GM18526 (cell line): ENCODE results near the gene DMBT1.

ENCODE experiments used
- POLR2A ChIP-seq: IDR thresholded peaks from 3 replicates; pipeline ENCODE4 v1.6.1; 2011; ENCODE audit not compliant: insufficient read length; ENCODE audit errors: extremely low read depth

Gene DMBT1

DNA sequence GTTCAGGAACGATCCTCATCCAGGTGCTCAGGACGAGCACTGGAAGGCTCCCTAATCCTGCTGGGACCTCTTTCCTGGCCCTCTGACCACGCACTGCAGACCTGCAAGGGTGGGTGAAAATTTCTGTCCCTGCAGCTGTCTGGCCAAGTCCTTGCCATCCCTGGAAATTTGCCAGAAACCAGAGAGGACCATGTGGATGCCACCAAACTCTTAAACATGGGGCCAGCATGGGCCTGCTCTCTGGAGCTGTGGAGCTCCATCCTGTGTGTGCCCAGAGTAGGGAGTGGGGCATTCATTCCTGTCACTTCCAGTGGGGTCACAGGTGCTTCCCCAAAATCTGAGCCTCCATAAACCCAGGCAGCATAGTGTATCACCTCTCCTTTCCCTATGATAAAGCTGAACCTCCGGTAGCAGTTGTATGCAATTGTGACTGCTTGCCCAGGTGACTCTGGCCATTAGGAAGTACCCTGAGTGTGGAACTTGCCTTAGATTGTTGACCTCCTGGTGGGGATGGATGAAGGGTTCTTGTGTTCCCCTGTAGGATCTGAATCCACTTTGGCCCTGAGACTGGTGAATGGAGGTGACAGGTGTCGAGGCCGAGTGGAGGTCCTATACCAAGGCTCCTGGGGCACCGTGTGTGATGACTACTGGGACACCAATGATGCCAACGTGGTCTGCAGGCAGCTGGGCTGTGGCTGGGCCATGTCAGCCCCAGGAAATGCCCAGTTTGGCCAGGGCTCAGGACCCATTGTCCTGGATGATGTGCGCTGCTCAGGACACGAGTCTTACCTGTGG, 57.1 kb downstream of the DMBT1 start:
- TF ChIP-seq POLR2A, result no peak

DNA sequence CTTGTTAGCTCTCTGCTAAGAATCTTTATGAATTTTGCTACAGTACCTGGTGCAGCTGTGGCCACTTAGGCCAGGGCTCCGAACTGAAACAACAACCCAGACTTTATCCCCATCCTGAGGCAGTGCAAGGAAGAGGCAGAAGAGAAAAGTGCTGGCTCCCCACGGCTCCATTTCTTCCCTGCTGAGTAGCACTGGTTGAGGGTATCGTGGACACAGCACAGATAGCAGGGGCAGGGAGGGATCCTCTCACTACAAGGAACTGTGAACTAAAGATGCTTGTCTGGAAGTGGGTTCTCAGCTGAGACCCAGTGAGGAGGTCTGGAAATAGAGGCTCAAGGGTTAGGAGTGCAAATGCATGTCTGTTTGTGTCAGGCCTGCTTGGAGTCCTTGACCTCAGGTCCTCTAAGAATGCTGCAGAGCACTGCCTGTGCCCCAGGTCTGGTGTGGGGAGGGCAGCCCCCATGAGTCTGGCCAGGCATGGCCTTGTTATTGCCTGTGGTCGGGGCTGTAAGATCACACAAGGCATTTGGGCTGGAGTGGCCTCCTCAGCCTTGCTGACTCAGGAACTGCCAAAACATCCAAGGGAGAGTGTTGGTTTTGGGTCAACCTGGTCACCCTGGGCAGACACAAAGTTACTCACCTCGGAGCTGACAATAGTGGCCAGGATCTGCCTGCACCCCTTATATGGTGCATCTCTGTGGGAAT, 58.1 kb downstream of the DMBT1 start:
- no peak for TF ChIP-seq POLR2A

DNA sequence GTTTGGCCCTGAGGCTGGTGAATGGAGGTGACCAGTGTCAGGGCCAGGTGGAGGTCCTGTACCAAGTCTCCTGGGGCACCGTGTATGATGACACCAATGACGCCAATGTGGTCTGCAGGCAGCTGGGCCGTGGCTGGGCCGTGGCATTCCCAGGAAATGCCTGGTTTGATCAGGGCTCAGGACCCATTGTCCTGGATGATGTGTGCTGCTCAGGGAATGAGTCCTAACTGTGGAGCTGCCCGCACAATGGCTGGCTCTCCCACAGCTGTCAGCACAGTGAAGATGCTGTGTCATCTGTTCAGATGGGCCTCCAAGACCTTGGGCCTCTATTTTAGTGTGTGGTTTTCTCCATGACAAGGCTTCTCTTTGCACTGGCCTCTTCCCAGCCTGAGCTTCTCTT, 64.0 kb downstream of the DMBT1 start:
- no peak for TF ChIP-seq POLR2A

DNA sequence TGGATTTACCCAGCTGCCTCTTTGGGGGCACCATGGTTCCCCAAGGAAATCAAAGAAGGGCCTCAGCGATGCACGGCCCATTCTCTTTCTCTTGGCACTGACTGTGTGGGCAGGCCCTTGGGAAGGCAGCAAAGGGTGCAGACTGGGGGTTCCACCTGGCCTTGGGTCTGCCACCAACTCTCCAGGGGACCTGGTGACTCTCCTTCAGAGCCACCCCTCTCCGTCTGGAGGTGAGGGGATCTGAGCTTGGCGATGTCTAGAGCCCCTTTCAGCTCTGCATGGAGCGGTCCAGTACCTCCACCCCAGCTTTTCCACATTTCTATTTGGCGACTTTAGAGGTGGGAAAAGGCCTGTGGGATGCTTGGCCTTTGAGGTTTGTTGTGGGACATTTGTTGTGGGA, 70.0 kb downstream of the DMBT1 start:
- no peak for TF ChIP-seq POLR2A

DNA sequence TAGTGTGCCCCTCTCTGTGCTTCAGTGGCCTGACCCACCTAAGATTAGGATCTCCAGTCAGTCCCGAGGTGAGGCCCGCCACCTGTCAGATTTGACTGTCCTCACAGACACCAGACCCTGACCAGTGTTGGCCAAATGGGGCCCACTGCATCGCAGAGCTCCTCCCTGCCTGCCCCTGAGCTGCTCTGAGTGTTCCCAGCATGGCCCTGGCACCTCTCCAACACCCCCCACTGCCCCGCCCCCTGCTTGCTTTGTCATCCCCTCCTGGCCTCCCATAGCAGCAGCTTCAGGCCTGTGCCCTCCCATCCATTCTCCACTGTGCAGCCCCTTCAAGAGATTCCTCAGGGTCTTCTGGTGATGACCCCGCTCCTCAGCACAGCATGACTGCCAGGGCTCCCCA, 71.5 kb downstream of the DMBT1 start:
- TF ChIP-seq POLR2A, result no peak

DNA sequence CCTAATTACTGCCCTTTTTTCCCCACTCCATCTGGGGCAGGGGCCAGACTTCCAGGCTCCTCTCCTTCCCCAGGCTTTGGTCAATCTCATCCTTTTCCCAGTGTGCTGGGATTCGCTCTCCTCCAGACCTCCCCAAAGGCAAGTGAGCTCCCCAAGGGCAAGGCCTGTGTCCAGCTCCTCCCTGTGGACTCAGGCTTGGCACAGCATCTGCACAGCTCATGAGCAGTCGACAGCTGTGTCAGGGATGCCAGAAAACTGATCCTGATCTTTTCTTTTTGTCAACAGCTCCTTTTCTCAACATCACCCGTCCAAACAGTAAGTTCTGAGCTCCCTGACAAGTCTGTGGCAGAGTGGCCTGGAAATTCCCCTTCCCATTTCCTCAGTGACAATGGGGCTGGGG, 72.0 kb downstream of the DMBT1 start:
- no peak for TF ChIP-seq POLR2A

DNA sequence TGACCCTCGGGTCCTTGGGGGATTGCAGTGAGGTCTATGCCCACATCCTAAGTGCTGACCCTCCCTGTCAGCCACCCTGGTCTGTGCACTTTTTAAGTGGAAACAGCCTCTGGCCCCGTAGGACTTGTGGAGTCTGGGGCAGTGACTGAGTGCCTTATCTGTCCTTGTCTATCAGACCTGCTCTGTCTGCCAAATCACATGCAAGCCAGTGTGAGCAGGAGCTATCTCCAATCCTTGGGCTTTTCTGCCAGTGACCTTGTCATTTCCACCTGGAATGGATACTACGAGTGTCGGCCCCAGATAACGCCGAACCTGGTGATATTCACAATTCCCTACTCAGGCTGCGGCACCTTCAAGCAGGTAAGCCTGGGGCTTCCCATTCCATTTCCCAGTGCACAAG, 76.4 kb downstream of the DMBT1 start:
- TF ChIP-seq POLR2A, result no peak

DNA sequence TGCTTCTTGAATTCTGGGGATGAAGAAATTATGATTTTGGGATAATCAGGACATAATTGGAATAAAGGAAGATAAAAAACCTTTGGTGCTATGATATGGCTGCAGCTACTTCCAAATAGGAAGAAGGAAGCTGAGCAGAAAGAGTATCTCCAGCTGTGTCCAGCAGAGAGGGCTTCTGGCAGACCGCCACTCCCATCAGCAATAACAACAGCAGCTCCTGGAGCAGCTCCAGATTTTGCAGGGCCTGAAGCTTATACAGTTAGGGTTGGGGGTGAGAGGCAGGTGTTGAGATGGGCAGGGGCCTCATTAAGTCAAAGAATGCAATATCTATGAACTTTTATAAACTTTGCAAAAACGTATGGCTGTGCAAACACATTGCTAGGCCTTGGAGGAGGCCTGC, 76.8 kb downstream of the DMBT1 start:
- no peak for TF ChIP-seq POLR2A

DNA sequence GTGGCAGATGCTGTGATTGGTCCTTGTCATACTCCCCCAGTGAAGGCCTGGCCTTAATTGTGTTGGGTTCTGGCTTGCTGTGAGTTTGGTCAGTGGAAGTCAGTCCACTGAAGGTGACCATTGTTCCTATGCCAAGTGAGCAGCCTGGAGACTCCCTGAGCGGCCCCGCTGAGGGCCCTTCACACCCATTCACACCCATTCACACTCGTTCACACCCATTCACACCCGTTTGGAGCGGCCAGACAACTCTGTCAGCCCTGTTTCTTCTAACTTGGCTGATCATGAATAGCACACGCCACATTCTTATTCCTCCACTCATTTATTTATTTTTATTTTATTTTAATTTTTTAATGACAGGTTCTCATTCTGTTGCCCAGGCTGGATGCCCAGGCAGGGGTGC, 77.6 kb downstream of the DMBT1 start:
- TF ChIP-seq POLR2A, result no peak

DNA sequence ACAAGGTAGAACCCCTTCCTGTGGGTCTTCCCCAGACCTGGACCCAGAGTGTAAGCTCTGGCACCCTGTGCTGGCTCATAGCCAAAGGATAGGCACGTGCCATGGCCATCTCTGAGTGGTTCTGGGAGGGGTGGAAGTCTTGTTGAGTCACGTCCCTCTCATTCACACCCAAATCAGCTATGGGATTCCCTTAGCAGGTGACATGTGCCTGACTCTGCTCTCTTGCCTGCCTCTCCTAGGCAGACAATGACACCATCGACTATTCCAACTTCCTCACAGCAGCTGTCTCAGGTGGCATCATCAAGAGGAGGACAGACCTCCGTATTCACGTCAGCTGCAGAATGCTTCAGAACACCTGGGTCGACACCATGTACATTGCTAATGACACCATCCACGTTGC, 79.2 kb downstream of the DMBT1 start:
- TF ChIP-seq POLR2A, result no peak

DNA sequence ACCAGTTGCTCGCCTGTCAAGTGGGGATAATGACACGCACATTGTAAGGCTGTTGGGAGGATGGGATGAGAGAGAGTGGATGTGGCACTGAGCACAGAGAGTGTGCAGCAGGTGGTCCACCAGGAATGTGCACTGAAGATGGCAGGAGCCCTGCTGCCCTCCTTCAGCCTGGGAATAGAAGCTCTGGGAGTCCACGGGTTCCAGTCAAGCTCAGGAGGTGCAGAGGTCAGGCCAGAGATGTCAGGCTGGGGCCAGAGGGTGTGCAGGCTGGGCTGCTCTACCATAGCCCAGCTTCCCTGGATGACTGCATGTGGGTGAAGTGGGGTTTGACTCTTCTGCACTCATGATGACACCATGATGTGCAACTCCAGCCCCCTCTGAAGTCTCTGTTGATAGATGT, 80.4 kb downstream of the DMBT1 start:
- no peak for TF ChIP-seq POLR2A

DNA sequence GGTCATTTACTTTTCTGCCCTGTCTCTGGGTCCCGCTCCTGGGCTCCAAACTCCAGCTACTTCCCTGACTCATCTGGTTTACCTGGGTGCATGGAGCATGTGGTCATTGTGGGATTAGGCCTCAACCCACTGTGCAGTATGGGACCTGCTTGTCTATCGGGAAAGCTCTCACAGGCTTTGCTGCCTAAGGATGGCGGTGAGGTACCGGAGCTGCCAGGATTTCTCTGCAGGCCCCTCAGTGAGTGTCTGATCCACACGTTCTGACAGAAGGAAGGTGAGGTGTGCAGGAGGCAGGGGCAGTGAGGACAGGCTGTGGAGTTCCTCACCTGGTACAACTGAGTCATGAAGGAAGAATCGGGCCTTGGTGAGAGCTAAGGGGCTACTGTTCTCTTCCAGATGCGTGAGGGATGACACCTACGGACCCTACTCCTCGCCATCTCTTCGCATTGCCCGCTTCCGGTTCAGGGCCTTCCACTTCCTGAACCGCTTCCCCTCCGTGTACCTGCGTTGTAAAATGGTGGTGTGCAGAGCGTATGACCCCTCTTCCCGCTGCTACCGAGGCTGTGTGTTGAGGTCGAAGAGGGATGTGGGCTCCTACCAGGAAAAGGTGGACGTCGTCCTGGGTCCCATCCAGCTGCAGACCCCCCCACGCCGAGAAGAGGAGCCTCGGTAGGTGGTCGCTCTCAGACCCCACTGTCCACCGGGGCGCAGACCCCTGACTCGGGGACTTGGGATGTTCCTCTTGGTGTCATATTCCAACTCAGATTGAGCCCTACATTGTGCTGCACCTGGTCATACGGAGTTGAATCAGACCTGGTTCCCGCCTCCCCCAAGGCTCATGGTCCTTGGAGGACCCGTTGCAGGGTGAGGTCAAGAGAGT, 82.4 kb downstream of the DMBT1 start:
- TF ChIP-seq POLR2A, result no peak

DNA sequence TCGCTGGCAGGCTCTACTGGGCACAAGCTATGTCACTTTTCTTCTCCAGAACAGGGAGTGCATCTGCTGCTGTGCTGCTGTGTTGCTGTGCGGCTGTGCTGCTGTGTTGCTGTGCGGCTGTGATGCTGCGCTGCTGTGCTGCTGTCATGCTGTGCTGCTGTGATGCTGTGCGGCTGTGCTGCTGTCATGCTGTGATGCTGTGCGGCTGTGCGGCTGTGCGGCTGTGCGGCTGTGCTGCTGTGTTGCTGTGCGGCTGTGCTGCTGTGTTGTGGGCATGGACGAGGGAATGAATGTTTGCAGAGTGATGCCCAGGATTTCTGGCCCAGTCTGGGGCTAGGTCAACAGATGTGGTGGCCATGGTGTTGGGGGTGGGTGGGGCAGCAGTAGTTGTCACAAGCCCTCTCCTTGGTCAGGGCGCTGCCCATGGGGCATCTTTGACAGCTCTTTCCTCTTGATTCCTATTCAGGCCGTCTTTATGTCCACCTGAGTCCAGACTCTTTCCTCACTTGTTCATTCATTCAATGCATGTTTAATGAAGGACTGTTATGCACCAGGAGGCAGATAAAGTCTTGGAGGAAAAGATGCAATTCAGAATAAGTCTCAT, 83.5 kb downstream of the DMBT1 start:
- no peak for TF ChIP-seq POLR2A

DNA sequence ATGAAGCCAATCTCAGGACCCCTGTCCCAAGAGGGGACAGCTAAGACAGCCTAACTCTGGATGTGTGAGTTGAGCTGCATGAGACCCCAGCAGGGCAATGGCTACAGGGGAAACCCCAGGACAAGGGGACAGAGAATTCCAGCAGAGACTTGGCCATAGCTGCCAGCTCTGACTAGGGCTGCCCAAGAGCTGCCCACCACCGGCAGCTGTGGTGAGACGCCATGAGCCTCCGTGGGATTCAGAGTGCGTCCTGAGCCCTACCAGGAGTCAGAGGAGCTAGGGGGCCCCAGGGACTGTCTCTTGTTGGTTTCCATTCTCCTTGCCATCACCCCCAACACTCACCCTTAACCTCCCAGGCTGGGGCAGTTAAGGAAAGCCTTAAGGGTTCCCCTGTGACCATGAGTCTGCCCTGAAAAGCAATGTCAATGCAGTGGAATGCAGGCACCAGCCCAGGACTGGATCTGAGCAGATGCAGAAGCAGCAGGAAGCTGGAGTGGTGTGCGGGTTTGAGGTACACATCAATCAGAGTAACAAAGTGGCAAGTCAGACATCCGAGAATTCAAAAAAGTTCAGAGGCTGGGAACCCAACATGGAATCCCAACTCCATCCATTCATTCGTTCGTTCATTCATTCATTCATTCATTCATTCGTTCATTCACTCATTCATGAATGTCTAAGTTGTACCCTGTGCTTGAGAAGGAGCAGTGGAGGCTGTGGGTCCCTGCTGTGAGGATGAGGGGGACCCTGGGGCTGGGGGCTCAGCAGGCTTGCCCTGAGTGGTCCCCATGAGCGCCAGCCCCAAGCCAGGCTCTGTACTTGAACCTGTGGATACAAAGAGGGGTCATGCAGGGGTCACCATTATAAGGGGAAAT, 86.2 kb downstream of the DMBT1 start:
- TF ChIP-seq POLR2A, result no peak
